Retinal pigment epithelial cell (primary cell): Measurements from ENCODE around the gene MAP6.
"Not testable (repeated sequence)": the region's sequence is repeated elsewhere in the genome, so short reads cannot be mapped to it uniquely, and the experiment has no call there.

Experiments
- DNase-seq: peaks from one replicate; pipeline ENCODE4 v3.0.0-alpha.2; 2010; ENCODE audit warnings: low read depth
- H3K4me3 ChIP-seq: 2 replicates; pipeline ENCODE4 v1.5.1; 2011; ENCODE audit warnings: mild to moderate bottlenecking, low read length, control low read depth, moderate library complexity
- CTCF ChIP-seq: conservative IDR thresholded peaks from 2 replicates; pipeline ENCODE4 v1.5.1; 2011; ENCODE audit warnings: low read depth, low read length, control low read depth, inconsistent platforms

MAP6 gene

GRCh38 chr11:75588051-75588481 lies 80.8 kb downstream of the MAP6 start:
- no peak for TF ChIP-seq CTCF
- DNase-seq, result no peak
- no peak overlapping the region for H3K4me3 ChIP-seq

DNA sequence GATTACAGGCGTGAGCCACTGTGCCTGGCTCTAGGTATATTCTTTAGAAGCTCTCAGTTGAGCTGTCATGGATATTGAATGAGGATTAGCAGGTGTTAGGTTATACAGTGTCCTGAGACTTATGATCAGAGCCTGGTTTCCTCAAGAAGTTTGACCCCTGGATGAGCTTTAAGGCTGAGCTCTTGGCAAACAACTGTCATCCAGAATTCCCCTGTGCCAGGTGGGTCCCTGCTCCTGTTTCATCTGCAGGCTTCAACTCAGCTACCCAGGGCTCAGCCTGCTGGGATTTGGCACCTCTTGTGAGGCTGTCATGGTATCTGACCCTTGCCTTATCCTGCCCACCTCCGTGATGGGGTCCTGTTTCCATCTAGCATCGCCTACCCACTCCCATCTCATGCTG lies 82.4 kb downstream of the MAP6 start:
- DNase-seq, result no peak
- no peak for TF ChIP-seq CTCF
- H3K4me3 ChIP-seq, result no peak overlapping the region

GRCh38 chr11:75585293-75585670 lies 83.6 kb downstream of the MAP6 start:
- no peak overlapping the region for H3K4me3 ChIP-seq
- no peak for DNase-seq
- TF ChIP-seq CTCF, result no peak

DNA sequence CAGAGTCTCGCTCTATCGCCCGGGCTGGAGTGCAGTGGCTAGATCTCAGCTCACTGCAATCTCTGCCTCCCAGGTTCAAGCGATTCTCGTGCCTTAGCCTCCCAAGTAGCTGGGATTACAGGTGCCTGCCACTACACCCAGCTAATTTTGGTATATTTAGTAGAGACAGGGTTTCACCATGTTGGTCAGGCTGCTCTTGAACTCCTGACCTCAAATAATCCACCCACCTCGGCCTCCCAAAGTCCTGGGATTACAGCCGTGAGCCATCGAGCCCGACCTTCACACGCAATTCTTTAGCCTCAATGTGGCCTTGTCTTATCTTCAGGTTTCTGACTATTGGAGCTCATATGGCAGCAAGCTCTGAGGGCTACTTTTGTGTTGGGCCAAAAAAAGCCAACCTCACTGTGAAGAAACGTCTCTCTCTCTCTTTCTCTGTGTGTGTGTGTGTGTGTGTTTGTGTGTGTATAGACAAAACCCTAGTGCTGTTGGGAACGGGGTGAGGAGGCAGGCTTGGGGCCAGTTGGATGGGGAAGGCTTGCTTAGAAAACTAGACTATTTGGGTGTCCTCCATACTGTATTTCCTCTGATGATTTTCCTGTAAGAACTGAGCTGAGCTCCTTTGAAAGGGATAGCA lies 84.1 kb downstream of the MAP6 start:
- not testable (repeated sequence) for H3K4me3 ChIP-seq, DNase-seq

DNA sequence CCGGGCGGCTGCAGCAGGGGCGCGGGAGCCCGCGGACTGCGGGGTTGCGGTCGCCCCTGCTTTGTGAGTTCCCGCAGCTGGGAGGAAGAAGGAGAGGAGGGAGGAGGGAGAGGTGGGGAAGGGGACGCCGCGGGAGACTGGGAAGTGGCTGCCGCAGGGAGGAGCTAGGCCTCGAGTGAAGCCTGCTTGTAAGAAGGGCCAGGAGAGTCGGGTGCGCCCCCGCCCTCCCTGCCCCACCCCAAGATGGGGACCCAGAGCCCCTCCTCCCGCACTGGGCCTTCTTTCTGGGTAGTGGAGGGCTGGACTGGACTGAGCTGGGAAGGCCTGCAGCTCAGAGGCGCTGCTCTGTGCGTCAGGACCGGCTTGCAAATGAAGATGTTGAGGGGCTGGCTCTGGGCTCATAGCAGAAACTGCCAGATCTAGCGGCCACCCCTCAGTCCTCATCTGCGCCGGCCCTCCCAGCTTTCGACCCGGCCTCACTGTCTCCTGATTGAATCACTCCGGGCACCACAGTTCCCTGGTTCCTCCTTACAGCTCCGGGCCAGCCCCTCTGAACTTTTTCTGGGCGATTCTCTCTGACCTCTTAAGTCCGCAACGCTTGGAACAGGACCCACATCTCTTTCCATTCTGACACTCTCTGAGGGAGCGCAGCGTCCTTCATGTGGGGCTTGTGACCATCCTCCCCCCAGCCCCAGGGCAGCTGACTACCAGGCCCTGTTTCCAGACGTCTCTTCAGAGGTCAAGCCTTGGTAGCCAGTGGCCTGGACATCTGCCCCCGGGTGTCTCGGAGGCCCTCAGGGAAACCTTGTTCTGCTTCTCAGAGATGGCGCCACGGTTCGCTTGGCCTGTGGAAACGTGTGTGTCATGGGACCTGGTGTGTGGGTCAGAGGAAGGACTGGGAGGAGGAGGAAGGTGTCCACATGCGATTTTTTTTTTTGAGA lies 84.8 kb downstream of the MAP6 start:
- no peak for DNase-seq
- H3K4me3 ChIP-seq, result peak overlapping the region; percentile 58
- TF ChIP-seq CTCF, result no peak

- peak; percentile 34 for TF ChIP-seq CTCF
- DNase-seq, result no peak
- H3K4me3 ChIP-seq, result peak overlapping the region; percentile 58
Measured at GRCh38 chr11:75582895-75583717, 85.7 kb downstream of the MAP6 start.

- no peak for TF ChIP-seq CTCF
- no peak for DNase-seq
- peak overlapping the region; percentile 58 for H3K4me3 ChIP-seq
Measured at GRCh38 chr11:75582506-75582894, 86.3 kb downstream of the MAP6 start.
